NCI-H460 (cell line): ENCODE data around the gene ACTL10. TPM values are rescaled to one million over a fixed set of nuclear protein-coding genes. Genes with fewer than 3 reads are reported as not detected.
"Not testable (repeated sequence)": the region's sequence is repeated elsewhere in the genome, so short reads cannot be mapped to it uniquely, and the experiment has no call there.

ENCODE experiments used
- DNase-seq: peaks from one replicate; pipeline ENCODE4 v3.0.0-alpha.2; 2016; ENCODE audit warnings: low read depth; ENCODE audit errors: extremely low read depth
- polyA plus RNA-seq: library from polyadenylated mRNA; depleted of rRNA; stranded (reverse); fragments of >200 nt; gene quantifications from 2 replicates; pipeline ENCODE4 v1.2.3, GENCODE V29; 2014; cell fraction: nucleus; rRNA removed
- total RNA-seq: library from RNA; depleted of rRNA; stranded (reverse); fragments of >200 nt; shearing (Covaris generic); gene quantifications from 2 replicates; pipeline ENCODE4 v1.2.3, GENCODE V29; 2014; rRNA removed

ACTL10 gene
- not detected in 2 replicates for total RNA-seq
- polyA plus RNA-seq, result not detected in 2 replicates

- DNase-seq, result no peak
These were observed at the start of gene ACTL10 for GRCh38 chr20:33666293-33667244. ACTL10 (plus strand) TSS chr20:33666943; CDS start chr20:33667498, 555 bp downstream.

- DNase-seq, result no peak
These were observed 44.9 kb upstream of the ACTL10 start for GRCh38 chr20:33621717-33622400.

- DNase-seq, result no peak
These were observed 43.9 kb upstream of the ACTL10 start for GRCh38 chr20:33622705-33623365.

- no peak for DNase-seq
These were observed 42.3 kb upstream of the ACTL10 start for GRCh38 chr20:33624399-33624798.

GRCh38 chr20:33626190-33626589, 40.6 kb upstream of the ACTL10 start:
- no peak for DNase-seq

GRCh38 chr20:33627577-33628216, 39.0 kb upstream of the ACTL10 start:
- DNase-seq, result no peak

- no peak for DNase-seq
These were observed 37.2 kb upstream of the ACTL10 start for GRCh38 chr20:33629533-33629932.

- DNase-seq, result no peak
These were observed 36.8 kb upstream of the ACTL10 start for GRCh38 chr20:33629979-33630378.

GRCh38 chr20:33630507-33630906, 36.2 kb upstream of the ACTL10 start:
- DNase-seq, result no peak

GRCh38 chr20:33631910-33632309, 34.8 kb upstream of the ACTL10 start:
- DNase-seq, result not testable (repeated sequence)

- DNase-seq, result no peak
These were observed 31.4 kb upstream of the ACTL10 start for GRCh38 chr20:33635341-33635740.

- DNase-seq, result no peak
These were observed 30.0 kb upstream of the ACTL10 start for GRCh38 chr20:33636776-33637175.

GRCh38 chr20:33640287-33640686, 26.5 kb upstream of the ACTL10 start:
- DNase-seq, result no peak

GRCh38 chr20:33644313-33645071, 22.3 kb upstream of the ACTL10 start:
- no peak for DNase-seq

GRCh38 chr20:33645072-33645358, 21.7 kb upstream of the ACTL10 start:
- no peak for DNase-seq

- no peak for DNase-seq
These were observed 21.3 kb upstream of the ACTL10 start for GRCh38 chr20:33645396-33645795.

- DNase-seq, result no peak
These were observed 20.6 kb upstream of the ACTL10 start for GRCh38 chr20:33646191-33646590.

- DNase-seq, result not testable (repeated sequence)
These were observed 19.7 kb upstream of the ACTL10 start for GRCh38 chr20:33646959-33647602.

GRCh38 chr20:33647603-33648395, 18.9 kb upstream of the ACTL10 start:
- DNase-seq, result no peak
